ENCODE data around the gene MAP3K20.

DNA sequence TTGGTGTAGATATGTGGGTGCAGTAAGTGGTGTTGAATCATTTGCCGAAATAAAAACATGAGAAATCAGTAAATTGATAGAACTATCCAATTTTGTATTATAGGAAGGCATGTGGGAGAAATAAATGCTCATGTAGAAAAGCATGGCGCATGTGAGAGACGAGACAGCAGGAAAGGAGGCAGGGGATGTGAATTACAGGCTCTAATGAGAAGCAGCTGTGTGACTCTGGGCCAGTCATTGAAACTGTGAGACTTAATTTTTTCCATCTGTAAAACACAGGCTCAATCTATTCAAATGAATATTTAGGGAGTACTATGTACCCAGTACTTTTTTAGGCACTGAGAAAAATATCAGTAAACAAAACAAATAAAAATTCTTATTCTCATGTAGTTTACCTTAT is 42.6 kb upstream of the MAP3K20 start:
- TF ChIP-seq, protein P1, sequence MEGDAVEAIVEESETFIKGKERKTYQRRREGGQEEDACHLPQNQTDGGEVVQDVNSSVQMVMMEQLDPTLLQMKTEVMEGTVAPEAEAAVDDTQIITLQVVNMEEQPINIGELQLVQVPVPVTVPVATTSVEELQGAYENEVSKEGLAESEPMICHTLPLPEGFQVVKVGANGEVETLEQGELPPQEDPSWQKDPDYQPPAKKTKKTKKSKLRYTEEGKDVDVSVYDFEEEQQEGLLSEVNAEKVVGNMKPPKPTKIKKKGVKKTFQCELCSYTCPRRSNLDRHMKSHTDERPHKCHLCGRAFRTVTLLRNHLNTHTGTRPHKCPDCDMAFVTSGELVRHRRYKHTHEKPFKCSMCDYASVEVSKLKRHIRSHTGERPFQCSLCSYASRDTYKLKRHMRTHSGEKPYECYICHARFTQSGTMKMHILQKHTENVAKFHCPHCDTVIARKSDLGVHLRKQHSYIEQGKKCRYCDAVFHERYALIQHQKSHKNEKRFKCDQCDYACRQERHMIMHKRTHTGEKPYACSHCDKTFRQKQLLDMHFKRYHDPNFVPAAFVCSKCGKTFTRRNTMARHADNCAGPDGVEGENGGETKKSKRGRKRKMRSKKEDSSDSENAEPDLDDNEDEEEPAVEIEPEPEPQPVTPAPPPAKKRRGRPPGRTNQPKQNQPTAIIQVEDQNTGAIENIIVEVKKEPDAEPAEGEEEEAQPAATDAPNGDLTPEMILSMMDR (IDR thresholded peaks at IDR 0.05), result no peak
- TF ChIP-seq EZH2 (IDR thresholded peaks at IDR 0.05) (no peak), EZH2phosphoT487 (IDR thresholded peaks at IDR 0.05) (no peak)

Measured in neural progenitor cell (in vitro differentiated cells).